Lower lobe of right lung (tissue), 2 donors: Measurements from ENCODE around the gene SEMA3D. TPM values are rescaled to one million over a fixed set of nuclear protein-coding genes. Genes with fewer than 3 reads are reported as not detected.

Source experiments
- ATAC-seq, 2 donors: fragments of 200-7000 bp; cut with Tn5 transposase; one replicate each; pipeline ENCODE4 v1.9.1; 2020 to 2022; ENCODE audit warnings: mild to moderate bottlenecking in 2 of 2, moderate library complexity in 2 of 2
- DNase-seq: peaks from one replicate; pipeline ENCODE4 v3.0.0-alpha.2; 2020
- H3K27ac ChIP-seq: fragments of 200-600 bp; one replicate; pipeline ENCODE4 v1.8.0; 2022
- H3K27me3 ChIP-seq: fragments of 200-600 bp; one replicate; pipeline ENCODE4 v1.8.0; 2022; ENCODE audit warnings: low read depth
- H3K36me3 ChIP-seq: fragments of 200-600 bp; one replicate; pipeline ENCODE4 v1.8.0; 2022; ENCODE audit warnings: mild to moderate bottlenecking
- H3K4me1 ChIP-seq: fragments of 200-600 bp; one replicate; pipeline ENCODE4 v1.8.0; 2022
- H3K4me3 ChIP-seq: fragments of 200-600 bp; one replicate; pipeline ENCODE4 v1.8.0; 2022; ENCODE audit warnings: mild to moderate bottlenecking
- H3K9me3 ChIP-seq: fragments of 200-600 bp; one replicate; pipeline ENCODE4 v1.8.0; 2022
- intact Hi-C: fragments of 100-400 bp; cut with DNase I; formaldehyde crosslinking; loops from one replicate; pipeline ENCODE4 v1.11.0; 2022
- total RNA-seq: library from RNA; stranded (reverse); fragmentation: NEBNext Ultra II Directional; extraction: Animal tissue kit (Norgen Biotek cat#: 25700); gene quantifications from one replicate; pipeline ENCODE4 v1.2.1, GENCODE V29; 2021
- TF ChIP-seq, protein P1 (sequence below): fragments of 200-600 bp; IDR thresholded peaks from one replicate; pipeline ENCODE4 v1.8.0; 2022; ENCODE audit warnings: antibody characterized with exemption, mild to moderate bottlenecking
- donor health status: DM: no; HTN: yes; CAD: no; lungs with severe emphysema.

SEMA3D gene
- total RNA-seq, 1 donor from 2014 or later, result 8.0 TPM

GRCh38 chr7:85220023-85220422 is 33.2 kb upstream of the SEMA3D start:
- Histone ChIP-seq H3K9me3 (no peaks in the 10 kb centered on the region), H3K27ac (no peak overlapping the region), H3K4me3 (no peak overlapping the region), H3K4me1 (no peaks in the 10 kb centered on the region), H3K36me3 (no peaks in the 10 kb centered on the region), H3K27me3 (no peaks in the 10 kb centered on the region)
- intact Hi-C loops, result no loop called here
- no peak for ATAC-seq
- TF ChIP-seq, protein P1, sequence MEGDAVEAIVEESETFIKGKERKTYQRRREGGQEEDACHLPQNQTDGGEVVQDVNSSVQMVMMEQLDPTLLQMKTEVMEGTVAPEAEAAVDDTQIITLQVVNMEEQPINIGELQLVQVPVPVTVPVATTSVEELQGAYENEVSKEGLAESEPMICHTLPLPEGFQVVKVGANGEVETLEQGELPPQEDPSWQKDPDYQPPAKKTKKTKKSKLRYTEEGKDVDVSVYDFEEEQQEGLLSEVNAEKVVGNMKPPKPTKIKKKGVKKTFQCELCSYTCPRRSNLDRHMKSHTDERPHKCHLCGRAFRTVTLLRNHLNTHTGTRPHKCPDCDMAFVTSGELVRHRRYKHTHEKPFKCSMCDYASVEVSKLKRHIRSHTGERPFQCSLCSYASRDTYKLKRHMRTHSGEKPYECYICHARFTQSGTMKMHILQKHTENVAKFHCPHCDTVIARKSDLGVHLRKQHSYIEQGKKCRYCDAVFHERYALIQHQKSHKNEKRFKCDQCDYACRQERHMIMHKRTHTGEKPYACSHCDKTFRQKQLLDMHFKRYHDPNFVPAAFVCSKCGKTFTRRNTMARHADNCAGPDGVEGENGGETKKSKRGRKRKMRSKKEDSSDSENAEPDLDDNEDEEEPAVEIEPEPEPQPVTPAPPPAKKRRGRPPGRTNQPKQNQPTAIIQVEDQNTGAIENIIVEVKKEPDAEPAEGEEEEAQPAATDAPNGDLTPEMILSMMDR, result no peak
- no peak for DNase-seq

- ATAC-seq, result no peak
- DNase-seq, result no peak
- H3K4me3 ChIP-seq, result no peak overlapping the region
- intact Hi-C loops, result no loop called here
- no peaks in the 10 kb centered on the region for H3K9me3 ChIP-seq
- TF ChIP-seq, protein P1, result no peak
- no peaks in the 10 kb centered on the region for H3K27me3 ChIP-seq
- H3K27ac ChIP-seq, result no peak overlapping the region
- H3K4me1 ChIP-seq, result no peaks in the 10 kb centered on the region
- H3K36me3 ChIP-seq, result no peaks in the 10 kb centered on the region
Observed at GRCh38 chr7:85217085-85217484, 30.2 kb upstream of the SEMA3D start.

DNA sequence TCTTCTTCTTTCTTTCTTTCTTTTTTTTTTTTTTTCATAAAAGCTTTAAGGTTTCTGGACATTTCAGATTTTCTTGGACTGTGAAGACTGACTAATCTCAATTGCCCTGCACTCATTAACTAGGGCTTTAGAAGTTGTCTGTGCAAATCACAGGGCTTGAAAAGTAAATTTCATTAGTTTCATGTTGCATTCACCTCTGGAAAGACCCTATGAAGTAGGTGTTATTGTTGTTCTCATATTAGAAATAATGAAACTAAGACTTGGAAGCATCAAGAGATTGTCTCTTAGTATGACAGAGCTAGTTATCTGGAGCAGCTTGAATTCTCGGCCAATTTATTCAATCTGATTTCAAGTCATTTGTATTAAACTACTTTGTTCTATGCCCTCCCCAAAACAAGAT is 28.2 kb upstream of the SEMA3D start:
- H3K9me3 ChIP-seq, result no peaks in the 10 kb centered on the region
- intact Hi-C loops, result no loop called here
- no peaks in the 10 kb centered on the region for H3K27me3 ChIP-seq
- H3K4me1 ChIP-seq, result no peaks in the 10 kb centered on the region
- DNase-seq (no peak), ATAC-seq (no peak)
- no peak overlapping the region for H3K27ac ChIP-seq
- TF ChIP-seq, protein P1, result no peak
- no peaks in the 10 kb centered on the region for H3K36me3 ChIP-seq
- no peak overlapping the region for H3K4me3 ChIP-seq

GRCh38 chr7:85213500-85213899 is 26.6 kb upstream of the SEMA3D start:
- Histone ChIP-seq H3K27me3 (no peaks in the 10 kb centered on the region), H3K4me3 (no peak overlapping the region), H3K9me3 (no peaks in the 10 kb centered on the region), H3K27ac (no peak overlapping the region), H3K4me1 (no peaks in the 10 kb centered on the region), H3K36me3 (no peaks in the 10 kb centered on the region)
- TF ChIP-seq, protein P1, result no peak
- ATAC-seq (no peak), DNase-seq (no peak)
- intact Hi-C loops, result no loop called here

- H3K9me3 ChIP-seq, result no peaks in the 10 kb centered on the region
- no peak for DNase-seq
- no peaks in the 10 kb centered on the region for H3K36me3 ChIP-seq
- no peak overlapping the region for H3K4me3 ChIP-seq
- no peaks in the 10 kb centered on the region for H3K27me3 ChIP-seq
- H3K27ac ChIP-seq, result no peak overlapping the region
- intact Hi-C loops, result no loop called here
- TF ChIP-seq, protein P1, result no peak
- no peaks in the 10 kb centered on the region for H3K4me1 ChIP-seq
- no peak for ATAC-seq
Observed at GRCh38 chr7:85205754-85206153, 18.9 kb upstream of the SEMA3D start.

DNA sequence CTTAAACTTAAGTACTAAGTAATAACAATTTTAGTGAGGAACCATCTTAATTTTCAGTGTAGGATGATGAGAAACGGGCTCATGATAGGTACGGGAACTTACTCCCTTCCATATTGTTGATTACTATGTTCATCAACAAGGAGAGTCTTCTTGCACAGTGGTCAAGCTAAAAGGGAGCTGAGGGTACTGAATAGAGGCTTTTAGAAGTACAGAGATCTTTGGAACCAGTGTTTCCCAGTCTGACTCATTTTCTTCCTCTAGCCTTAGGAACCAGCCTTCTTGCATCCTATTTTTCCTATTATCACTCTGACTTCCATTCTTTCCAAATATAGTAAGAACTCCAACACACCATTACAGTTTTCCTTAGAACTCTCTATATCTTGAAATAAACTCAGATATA is 17.6 kb upstream of the SEMA3D start:
- H3K4me1 ChIP-seq, result no peaks in the 10 kb centered on the region
- no peak for ATAC-seq
- no peak overlapping the region for H3K4me3 ChIP-seq
- TF ChIP-seq, protein P1, result no peak
- H3K27me3 ChIP-seq, result no peaks in the 10 kb centered on the region
- H3K27ac ChIP-seq, result no peak overlapping the region
- DNase-seq, result no peak
- no peaks in the 10 kb centered on the region for H3K9me3 ChIP-seq
- H3K36me3 ChIP-seq, result no peaks in the 10 kb centered on the region
- intact Hi-C loops, result no loop called here
